HG02798 (cell line): Measurements from ENCODE around the gene C1orf159.
A peak's percentile ranks its signal among the peaks of the same experiment; 100 is the strongest.
"Not testable (repeated sequence)": the region's sequence is repeated elsewhere in the genome, so short reads cannot be mapped to it uniquely, and the experiment has no call there.

Experiments used
- ATAC-seq: cut with Tn5 transposase; IDR thresholded peaks from one replicate; pipeline ENCODE4 v1.9.1; 2021; ENCODE audit warnings: mild to moderate bottlenecking; ENCODE audit not compliant: unreplicated experiment, poor library complexity

C1orf159 gene

DNA sequence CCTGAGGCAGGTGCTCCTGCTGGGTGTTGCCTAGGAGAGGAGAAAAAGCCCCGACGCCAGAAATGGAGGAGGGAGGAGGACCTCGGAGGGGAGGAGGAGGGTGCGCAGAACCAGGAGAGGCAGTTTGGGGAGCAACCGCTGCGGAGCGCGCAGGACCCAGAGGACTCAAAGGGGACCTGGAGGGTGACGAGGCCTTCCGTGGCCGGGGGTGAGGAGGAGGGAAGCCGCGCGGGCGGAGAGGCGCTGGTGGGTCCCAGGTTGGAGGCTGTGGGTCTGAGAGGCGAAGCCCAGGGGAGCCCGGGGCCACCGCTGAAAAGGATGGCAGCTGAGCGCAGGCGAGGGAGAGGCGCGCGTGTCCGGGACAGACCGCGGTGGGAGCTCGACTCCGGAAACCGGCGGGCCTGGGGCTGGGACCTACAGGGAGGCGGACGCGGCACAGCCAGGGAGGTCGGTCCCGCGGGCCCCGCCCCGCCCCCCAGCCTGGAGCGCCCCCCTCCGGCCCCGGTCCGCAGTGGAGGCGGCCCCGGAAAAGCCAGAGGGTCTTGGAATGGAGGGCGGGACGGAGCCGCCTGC is 56.9 kb downstream of the C1orf159 start:
- ATAC-seq, result peak; percentile 38

DNA sequence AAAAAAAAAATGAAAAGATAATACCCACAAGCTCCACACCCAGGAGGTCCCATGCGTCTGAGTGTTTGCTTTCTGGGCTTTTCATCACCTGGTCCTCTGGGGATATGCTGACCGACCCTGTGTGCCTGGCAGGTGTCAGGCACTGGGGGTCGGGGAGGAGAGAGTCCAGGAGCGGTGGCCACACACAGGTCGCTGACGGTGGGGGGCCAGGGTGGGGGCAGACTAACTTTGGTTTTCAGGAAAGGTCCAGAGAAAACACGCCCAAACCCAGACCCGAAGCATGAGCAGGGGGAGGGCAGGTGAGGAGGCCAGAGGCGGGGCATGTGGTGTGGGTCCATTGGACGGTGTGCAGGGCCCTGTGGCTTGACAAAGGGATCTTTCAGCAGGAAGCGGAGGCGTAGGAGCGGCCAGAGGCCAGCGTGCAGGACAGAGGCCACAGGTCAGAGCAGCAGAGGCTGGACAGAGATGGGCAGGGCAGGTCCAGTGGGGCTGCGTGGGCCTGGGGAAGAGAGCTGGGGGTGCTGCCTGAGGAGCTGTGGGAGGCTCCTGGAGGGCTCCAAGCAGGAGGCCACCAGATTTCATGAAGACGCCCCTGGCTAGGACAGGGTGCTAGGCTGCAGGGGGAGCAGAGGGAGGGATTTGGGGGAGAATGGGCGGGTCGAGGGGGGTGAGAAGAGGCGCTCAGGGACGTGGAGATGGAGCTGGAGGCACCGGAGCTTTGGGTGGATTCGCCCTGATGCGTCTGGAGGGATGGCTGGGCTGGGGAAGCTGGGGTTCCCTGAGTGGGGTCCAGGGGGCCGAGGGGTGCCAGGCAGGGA is 57.6 kb downstream of the C1orf159 start:
- no peak for ATAC-seq

DNA sequence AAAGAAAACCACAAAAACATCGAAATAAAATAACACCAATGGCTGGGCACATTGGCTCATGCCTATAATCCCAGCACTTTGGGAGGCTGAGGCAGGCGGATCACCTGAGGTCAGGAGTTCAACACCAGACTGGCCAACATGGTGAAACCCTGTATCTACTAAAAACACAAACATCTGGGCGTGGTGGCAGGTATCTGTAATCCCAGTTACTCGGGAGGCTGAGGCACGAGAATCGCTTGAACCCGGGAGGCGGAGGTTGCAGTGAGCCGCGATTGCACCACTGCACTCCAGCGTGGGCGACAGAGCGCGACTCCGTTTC is 58.2 kb downstream of the C1orf159 start:
- ATAC-seq, result not testable (repeated sequence)

DNA sequence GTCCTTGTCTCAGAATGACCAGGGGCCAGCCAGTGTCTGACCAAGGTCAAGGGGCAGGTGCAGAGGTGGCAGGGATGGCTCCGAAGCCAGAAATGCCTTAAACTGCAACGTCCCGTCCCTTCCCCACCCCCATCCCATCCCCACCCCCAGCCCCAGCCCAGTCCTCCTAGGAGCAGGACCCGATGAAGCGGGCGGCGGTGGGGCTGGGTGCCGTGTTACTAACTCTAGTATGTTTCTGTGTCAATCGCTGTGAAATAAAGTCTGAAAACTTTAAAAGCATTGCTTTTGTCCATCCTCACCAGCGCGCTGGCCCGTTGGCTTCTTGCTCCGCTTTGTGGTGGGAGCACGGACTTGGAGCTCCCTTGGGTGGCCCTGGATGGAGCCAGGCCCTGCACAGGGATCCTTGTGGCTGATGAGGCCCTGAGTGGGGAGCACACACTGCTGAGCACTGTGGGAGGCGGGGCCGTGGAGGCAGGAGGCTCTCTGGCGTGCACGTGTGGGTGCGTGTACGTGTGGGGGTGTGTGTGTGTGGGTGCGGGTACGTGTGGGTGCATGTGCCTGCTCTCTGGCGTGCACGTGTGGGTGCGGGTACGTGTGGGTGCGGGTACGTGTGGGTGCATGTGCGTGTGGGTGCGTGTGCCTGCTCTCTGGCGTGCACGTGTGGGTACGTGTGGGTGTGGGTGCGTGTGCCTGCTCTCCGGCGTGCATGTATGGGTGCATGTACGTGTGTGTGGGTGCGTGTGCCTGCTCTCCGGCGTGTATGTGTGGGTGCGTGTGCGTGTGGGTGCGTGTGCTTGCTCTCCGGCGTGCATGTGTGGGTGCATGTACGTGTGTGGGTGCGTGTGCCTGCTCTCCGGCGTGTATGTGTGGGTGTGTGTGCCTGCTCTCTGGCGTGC is 59.8 kb downstream of the C1orf159 start:
- ATAC-seq, result no peak

DNA sequence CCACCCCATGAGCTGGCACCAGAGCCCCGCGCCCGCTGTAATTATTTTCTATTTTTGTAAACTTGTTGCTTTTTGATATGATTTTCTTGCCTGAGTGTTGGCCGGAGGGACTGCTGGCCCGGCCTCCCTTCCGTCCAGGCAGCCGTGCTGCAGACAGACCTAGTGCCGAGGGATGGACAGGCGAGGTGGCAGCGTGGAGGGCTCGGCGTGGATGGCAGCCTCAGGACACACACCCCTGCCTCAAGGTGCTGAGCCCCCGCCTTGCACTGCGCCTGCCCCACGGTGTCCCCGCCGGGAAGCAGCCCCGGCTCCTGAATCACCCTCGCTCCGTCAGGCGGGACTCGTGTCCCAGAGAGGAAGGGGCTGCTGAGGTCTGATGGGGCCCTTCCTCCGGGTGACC is 60.9 kb downstream of the C1orf159 start:
- ATAC-seq, result no peak

DNA sequence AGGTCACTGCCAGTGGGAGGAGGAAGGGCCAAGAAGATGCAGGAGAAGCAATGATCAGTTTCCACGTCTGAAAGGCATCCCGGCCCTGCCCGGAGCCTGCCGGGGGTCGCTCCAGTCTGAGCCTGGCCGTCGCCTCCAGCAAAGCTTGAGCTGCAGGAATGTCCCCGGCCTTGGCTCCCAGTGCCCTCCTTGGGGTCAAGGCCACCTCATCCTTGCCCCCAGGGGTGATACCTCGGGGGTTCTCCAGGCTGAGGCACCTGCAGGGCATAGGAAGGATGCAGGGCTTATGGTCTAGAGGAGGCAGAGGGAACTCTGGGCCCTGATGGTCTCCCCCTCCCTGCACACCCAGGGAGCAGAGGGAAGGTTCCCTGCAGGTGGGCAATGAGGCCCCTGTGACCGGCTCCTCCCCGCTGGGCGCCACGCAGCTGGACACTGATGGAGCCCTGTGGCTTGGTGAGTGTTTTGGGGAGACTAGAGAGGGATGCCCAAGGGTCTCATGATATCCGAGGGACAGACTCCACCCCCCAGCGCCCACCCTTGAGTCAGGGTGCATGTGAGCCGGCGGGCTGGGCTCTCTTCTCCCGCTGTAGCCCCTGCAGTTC is 61.7 kb downstream of the C1orf159 start:
- ATAC-seq, result no peak

DNA sequence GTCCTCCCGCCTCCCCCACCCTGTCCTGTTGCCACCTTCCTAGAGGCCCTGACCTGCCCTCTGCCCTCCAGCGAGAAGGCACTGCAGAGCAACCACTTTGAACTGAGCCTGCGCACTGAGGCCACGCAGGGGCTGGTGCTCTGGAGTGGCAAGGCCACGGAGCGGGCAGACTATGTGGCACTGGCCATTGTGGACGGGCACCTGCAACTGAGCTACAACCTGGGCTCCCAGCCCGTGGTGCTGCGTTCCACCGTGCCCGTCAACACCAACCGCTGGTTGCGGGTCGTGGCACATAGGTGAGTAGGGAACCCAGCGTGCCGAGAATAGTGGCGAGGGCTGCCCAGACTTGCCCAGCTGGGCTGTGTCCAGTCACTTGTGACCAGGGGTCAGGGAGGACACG is 62.2 kb downstream of the C1orf159 start:
- ATAC-seq, result no peak

DNA sequence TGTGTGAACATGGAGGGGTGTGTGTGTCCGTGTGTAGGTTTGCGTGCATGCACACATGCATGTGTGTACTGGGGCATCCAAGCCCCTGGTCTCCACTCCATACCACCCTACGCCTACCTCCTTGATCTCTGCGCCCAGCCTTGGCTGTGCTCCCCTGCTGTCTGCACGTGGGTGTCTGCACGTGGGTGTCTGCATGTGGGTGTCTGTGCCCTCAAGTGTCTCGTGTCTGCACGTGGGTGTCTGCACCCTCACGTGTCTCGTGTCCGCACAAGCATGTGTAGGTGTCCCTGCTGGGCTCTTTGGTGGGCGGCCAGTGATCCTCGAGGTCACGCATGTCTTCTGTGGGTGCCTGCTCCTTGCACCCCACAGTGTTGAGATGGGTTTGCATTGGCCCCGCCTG is 62.9 kb downstream of the C1orf159 start:
- no peak for ATAC-seq

DNA sequence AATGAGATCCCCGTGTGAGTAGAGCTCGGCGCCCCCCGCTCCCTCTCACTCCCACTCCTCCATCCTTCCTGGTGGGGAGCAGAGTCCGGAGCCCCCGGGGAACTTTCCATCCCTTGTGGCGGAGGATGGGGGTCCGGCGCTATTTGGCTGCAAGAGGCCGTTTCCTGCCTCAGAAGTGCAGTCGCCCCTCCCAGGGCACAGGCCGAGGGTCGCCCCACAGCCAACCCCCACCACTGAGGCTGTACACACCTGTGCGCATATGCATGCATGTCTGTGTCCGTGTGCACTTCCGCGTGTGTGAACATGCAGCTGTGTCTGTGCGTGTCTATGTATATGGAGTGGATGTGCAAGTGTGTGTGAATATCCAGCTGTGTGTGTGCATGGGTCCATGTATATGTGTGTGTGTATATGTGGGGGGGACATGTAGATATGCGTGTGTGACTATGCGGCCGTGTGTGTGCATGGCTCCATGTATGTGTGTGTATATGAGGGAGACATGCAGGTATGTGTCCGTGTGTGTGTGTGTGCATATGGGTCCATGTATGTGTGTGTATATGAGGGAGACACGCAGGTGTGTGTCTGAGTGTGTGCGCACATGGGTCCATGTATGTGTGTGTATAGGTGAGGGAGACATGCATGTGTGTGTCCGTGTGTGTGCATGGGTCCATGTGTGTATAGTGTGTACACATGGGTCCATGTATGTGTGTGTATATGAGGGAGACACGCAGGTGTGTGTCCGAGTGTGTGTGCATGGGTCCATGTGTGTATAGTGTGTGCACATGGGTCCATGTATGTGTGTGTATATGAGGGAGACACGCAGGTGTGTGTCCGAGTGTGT is 63.7 kb downstream of the C1orf159 start:
- ATAC-seq, result no peak

DNA sequence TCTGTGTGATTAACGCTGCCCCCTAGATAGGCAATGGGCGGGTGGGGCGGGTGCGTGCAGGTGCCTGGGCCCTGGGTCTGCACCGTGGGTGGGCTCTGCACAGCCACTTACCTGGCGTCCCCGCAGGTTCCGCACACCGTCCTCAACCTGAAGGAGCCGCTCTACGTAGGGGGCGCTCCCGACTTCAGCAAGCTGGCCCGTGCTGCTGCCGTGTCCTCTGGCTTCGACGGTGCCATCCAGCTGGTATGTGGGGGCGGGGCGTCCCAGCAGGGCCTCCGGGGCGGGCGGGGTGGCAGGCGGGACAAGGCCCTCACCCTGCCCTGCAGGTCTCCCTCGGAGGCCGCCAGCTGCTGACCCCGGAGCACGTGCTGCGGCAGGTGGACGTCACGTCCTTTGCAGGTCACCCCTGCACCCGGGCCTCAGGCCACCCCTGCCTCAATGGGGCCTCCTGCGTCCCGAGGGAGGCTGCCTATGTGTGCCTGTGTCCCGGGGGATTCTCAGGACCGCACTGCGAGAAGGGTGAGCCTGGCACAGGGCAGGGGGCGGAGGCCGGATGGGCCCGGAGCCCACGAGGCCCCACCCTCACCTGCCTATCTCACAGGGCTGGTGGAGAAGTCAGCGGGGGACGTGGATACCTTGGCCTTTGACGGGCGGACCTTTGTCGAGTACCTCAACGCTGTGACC is 64.6 kb downstream of the C1orf159 start:
- ATAC-seq, result no peak

DNA sequence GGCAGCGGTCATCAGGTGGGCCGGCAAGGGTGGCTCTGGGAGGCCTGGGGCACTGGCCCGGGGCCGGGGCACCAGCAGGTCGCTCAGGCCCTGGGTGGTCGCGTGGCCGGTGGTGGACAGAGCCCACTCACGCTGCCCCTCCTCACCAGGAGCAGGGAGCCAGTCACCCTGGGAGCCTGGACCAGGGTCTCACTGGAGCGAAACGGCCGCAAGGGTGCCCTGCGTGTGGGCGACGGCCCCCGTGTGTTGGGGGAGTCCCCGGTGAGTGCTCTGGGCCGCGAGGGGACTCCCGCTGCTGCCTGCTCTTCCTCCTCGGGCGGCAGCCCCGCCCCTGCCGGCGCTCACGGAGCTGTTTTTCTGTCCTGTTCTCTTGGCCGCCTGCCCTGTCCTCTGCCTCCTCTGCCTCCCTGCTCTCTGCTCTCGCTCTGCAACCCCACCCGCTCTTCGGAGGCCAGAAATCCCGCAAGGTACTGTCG is 65.3 kb downstream of the C1orf159 start:
- ATAC-seq, result peak; percentile 44

DNA sequence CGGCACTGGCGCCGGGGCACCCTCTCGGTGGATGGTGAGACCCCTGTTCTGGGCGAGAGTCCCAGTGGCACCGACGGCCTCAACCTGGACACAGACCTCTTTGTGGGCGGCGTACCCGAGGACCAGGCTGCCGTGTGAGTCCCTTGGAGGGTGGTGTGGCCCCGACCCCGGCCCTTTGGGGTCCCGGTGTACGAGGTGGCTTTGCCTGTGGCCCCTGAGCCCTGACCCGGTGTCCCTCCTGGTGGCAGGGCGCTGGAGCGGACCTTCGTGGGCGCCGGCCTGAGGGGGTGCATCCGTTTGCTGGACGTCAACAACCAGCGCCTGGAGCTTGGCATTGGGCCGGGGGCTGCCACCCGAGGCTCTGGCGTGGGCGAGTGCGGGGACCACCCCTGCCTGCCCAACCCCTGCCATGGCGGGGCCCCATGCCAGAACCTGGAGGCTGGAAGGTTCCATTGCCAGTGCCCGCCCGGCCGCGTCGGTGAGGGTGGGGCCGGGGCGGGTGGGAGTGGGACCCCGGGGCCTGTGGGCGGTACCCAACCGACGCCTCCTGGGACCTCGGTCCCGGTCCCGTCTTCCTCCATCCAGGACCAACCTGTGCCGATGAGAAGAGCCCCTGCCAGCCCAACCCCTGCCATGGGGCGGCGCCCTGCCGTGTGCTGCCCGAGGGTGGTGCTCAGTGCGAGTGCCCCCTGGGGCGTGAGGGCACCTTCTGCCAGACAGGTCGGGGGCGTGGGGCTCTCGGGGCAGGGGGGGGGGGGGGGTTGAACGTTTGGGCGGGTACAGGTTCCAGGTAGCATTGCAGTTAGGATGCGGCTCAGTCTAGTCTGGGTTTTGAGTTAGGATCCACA is 66.3 kb downstream of the C1orf159 start:
- no peak for ATAC-seq

DNA sequence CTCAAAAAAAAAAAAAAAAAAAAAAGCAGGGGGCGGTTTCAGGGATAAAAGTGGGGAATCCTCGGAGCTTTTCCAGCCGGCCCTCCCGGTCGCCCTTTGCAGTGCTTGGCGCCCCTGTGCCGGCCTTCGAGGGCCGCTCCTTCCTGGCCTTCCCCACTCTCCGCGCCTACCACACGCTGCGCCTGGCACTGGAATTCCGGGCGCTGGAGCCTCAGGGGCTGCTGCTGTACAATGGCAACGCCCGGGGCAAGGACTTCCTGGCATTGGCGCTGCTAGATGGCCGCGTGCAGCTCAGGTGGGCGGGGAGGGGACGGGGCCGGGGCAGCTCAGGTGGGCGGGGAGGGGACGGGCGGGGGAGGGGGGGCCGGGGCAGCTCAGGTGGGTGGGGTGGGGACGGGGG is 67.1 kb downstream of the C1orf159 start:
- ATAC-seq, result no peak

DNA sequence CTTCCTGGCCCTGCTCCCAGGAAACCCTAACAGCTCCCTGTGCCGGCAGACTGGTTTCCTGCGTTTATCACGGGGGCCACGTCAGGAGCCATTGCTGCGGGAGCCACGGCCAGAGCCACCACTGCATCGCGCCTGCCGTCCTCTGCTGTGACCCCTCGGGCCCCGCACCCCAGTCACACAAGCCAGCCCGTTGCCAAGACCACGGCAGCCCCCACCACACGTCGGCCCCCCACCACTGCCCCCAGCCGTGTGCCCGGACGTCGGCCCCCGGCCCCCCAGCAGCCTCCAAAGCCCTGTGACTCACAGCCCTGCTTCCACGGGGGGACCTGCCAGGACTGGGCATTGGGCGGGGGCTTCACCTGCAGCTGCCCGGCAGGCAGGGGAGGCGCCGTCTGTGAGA is 67.9 kb downstream of the C1orf159 start:
- no peak for ATAC-seq

DNA sequence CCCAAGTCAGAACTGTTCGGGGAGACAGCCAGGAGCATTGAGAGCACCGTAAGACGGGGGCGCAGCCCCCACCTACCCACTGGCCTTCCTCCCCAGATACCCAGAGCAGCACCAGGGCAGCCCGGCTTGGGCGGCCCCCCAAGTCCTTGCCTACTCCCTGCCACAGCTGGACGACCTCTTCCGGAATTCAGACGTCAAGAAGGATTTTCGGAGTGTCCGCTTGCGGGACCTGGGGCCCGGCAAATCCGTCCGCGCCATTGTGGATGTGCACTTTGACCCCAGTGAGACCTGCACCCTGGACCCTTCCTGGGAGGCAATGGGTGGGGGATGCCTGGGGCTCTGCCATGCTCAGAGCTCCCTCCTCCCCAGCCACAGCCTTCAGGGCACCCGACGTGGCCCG is 68.5 kb downstream of the C1orf159 start:
- no peak for ATAC-seq

DNA sequence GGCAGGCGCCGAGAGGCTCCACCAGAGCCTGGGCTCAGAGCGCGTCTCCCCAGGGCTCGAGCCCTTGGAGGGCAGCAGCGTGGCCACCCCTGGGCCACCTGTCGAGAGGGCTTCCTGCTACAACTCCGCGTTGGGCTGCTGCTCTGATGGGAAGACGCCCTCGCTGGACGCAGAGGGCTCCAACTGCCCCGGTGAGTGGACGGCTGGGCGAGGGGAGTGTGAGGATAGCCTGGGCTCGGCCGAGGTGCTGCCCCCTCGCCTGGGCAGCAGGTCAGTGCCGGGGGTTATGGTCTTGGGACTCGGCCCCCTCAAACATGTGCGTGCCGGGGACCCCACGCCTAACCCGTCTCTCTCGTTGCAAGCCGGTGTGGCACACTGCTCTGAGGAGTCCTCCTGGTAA is 69.1 kb downstream of the C1orf159 start:
- ATAC-seq, result no peak

DNA sequence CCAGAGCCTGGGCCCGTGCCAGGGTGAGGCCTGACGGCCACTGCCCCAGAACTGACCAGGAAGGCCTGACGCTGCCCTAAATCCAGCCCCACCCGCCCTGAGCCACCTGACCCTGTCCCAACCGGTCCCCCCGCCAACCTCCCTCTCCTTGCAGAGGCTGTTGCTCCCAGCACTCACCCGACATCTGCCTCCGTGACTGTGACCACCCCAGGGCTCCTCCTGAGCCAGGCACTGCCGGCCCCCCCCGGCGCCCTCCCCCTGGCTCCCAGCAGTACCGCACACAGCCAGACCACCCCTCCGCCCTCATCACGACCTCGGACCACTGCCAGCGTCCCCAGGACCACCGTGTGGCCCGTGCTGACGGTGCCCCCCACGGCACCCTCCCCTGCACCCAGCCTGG is 69.6 kb downstream of the C1orf159 start:
- no peak for ATAC-seq

DNA sequence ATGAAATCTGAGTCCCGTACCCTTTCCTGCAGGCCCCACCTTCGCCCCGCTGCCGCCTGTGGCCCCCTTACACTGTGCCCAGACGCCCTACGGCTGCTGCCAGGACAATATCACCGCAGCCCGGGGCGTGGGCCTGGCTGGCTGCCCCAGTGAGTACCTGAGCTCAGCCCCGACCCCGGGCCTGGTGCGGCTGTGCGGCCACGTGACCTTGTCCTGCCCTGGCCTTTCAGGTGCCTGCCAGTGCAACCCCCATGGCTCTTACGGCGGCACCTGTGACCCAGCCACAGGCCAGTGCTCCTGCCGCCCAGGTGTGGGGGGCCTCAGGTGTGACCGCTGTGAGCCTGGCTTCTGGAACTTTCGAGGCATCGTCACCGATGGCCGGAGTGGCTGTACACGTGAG is 70.8 kb downstream of the C1orf159 start:
- ATAC-seq, result no peak
